Measurements from ENCODE around the gene PLPP6.

PLPP6 gene

GRCh38 chr9:4700932-4701331 is 38.8 kb downstream of the PLPP6 start:
- no peak for DNase-seq

- DNase-seq = no peak
Measured at GRCh38 chr9:4701526-4701925, 39.4 kb downstream of the PLPP6 start.

- no peak for DNase-seq
Measured at GRCh38 chr9:4704129-4704528, 42.0 kb downstream of the PLPP6 start.

- DNase-seq = no peak
Measured at GRCh38 chr9:4706021-4706420, 43.9 kb downstream of the PLPP6 start.

- DNase-seq = no peak
Measured at GRCh38 chr9:4706971-4707622, 45.0 kb downstream of the PLPP6 start.

- no peak for DNase-seq
Measured at GRCh38 chr9:4709380-4709779, 47.3 kb downstream of the PLPP6 start.

- no peak for DNase-seq
Measured at GRCh38 chr9:4713849-4714248, 51.8 kb downstream of the PLPP6 start.

GRCh38 chr9:4714266-4715016 is 52.3 kb downstream of the PLPP6 start:
- no peak for DNase-seq

All from T-helper 2 cell (primary cell).